Testis (tissue), 3 donors: ENCODE results near the gene RGN. TPM values are rescaled to one million over a fixed set of nuclear protein-coding genes. Genes with fewer than 3 reads are reported as not detected.
"Not testable (repeated sequence)": the region's sequence is repeated elsewhere in the genome, so short reads cannot be mapped to it uniquely, and the experiment has no call there.

Experiments
- DNase-seq: peaks from one replicate; pipeline ENCODE4 v3.0.0-alpha.2; 2019
- H3K27ac ChIP-seq, 2 donors: fragments of 200-600 bp; sonication (generic); one replicate each; pipeline ENCODE4 v1.5.1; 2019
- H3K27me3 ChIP-seq: fragments of 200-600 bp; sonication (generic); one replicate; pipeline ENCODE4 v1.5.1; 2019
- H3K36me3 ChIP-seq: fragments of 200-600 bp; sonication (generic); one replicate; pipeline ENCODE4 v1.5.1; 2017; ENCODE audit warnings: low read depth; ENCODE audit errors: missing control alignments
- H3K4me1 ChIP-seq: fragments of 200-600 bp; sonication (generic); one replicate; pipeline ENCODE4 v1.5.1; 2019
- H3K4me3 ChIP-seq, 2 donors: fragments of 200-600 bp; sonication (generic); one replicate each; pipeline ENCODE4 v1.5.1; 2017 to 2019
- H3K9me3 ChIP-seq: fragments of 200-600 bp; sonication (generic); one replicate; pipeline ENCODE4 v1.5.1; 2017
- CTCF ChIP-seq, 3 experiments: fragments of 450-650 bp in 2 of 3; fragments of 200-600 bp in 1 of 3; sonication (generic) in 1 of 3; IDR thresholded peaks; one replicate each; pipeline ENCODE4 v1.5.1; 2016 to 2019; ENCODE audit warnings: antibody characterized with exemption in 3 of 3, mild to moderate bottlenecking in 2 of 3, moderate library complexity in 1 of 3
- POLR2A ChIP-seq: fragments of 450-650 bp; IDR thresholded peaks from one replicate; pipeline ENCODE4 v1.6.1; 2017; ENCODE audit warnings: antibody characterized with exemption, mild to moderate bottlenecking, moderate library complexity
- WGBS, 2 donors: methylation state at CpG; one replicate each; pipeline ENCODE4 v1.1.5; 2018; 5-methylcytosine and 5-hydroxymethylcytosine counted together
- intact Hi-C: fragments of 100-400 bp; cut with DNase I; formaldehyde crosslinking; loops from one replicate; pipeline ENCODE4 v1.15.1; 2023; ENCODE audit warnings: low total_unique reads
- polyA plus RNA-seq: library from polyadenylated mRNA; stranded (reverse); fragments of 350-450 nt; fragmentation: Illumina TruSeq; extraction: RNeasy Lipid Tissue Mini Kit (QIAGEN cat#74804); gene quantifications from one replicate; pipeline ENCODE4 v1.2.3, GENCODE V29; 2014; ENCODE audit warnings: low read depth, low replicate concordance; ENCODE audit not compliant: insufficient read depth
- total RNA-seq, 2 donors: library from RNA; depleted of rRNA; stranded (reverse); fragments of >200 nt; gene quantifications; one replicate each; pipeline ENCODE4 v1.2.3, GENCODE V29; 2016

Gene RGN
- total and polyA plus RNA-seq, 3 donors from 2014 or later = 6.5 to 10.6 (median 8.1) TPM

- no peak for DNase-seq
- intact Hi-C loops = no loop called here
- H3K27ac ChIP-seq = no peak overlapping the region
- H3K27me3 ChIP-seq = no peaks in the 10 kb centered on the region
- 77 to 88% methylated on average over 4 of the region's 4 CpGs for WGBS, 2 donors
- no peaks in the 10 kb centered on the region for H3K9me3 ChIP-seq
- H3K4me3 ChIP-seq = no peak overlapping the region
- H3K4me1 ChIP-seq = no peaks in the 10 kb centered on the region
- H3K36me3 ChIP-seq = no peaks in the 10 kb centered on the region
- TF ChIP-seq CTCF (IDR thresholded peaks at IDR 0.05) (no peak), POLR2A (no peak)
These were observed 18.8 kb downstream of the RGN start for GRCh38 chrX:47097018-47097417.

GRCh38 chrX:47098338-47099094 is 20.3 kb downstream of the RGN start:
- Histone ChIP-seq H3K27ac (no peak overlapping the region), H3K27me3 (no peaks in the 10 kb centered on the region), H3K36me3 (no peaks in the 10 kb centered on the region), H3K4me1 (no peaks in the 10 kb centered on the region), H3K4me3 (no peak overlapping the region), H3K9me3 (no peaks in the 10 kb centered on the region)
- no peak for TF ChIP-seq POLR2A
- TF ChIP-seq CTCF (IDR thresholded peaks at IDR 0.05) = no peak
- no peak for DNase-seq
- intact Hi-C loops = no loop called here
- WGBS, 2 donors = 75 to 85% methylated on average over 2 of the region's 2 CpGs

DNA sequence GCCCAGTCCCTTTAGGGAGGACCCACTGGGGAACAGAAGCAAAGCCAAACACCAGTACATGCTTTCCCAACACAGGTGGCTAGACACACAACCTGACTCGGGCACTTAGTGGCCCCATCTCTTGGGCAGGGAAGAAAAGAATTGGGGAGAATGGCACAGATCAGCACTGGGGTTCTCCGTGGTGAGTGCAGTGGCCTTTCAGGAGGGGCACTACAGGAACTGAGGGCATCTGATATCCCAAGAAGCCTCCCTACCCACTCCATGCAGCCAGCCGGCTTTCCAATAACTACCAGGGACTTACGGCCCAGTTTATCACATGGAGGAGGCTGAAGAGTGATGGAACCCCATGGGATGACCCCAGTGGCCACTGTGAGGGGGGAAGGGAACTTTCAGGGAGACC is 23.0 kb downstream of the RGN start:
- intact Hi-C loops = no loop called here

DNA sequence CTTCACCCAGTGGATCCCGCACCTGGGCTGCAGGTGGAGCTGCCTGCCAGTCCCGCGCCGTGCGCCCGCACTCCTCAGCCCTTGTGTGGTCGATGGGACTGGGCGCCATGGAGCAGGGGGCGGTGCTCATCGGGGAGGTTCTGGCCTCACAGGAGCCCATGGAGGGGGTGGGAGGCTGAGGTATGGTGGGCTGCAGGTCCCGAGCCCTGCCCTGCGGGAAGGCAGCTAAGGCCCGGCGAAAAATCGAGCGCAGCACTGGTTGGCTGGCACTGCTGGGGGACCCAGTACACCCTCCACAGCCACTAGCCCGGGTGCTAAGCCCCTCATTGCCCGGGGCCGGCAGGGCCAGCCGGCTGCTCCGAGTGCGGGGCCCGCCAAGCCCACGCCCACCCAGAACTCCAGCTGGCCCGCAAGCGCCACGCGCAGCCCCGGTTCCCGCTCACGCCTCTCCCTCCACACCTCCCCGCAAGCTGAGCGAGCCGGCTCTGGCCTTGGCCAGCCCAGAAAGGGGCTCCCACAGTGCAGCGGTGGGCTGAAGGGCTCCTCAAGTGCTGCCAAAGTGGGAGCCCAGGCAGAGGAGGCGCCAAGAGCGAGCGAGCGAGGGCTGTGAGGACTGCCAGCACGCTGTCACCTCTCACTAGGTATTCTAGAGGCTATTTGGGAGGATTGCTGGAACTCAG is 32.8 kb downstream of the RGN start:
- H3K36me3 ChIP-seq, H3K4me3 ChIP-seq, H3K27ac ChIP-seq, H3K4me1 ChIP-seq, DNase-seq, H3K27me3 ChIP-seq, H3K9me3 ChIP-seq, intact Hi-C loops: not testable (repeated sequence)
- WGBS, 2 donors = 82 to 86% methylated on average over 5 to 13 of the region's 40 CpGs

More for the DNA sequence above, 23.0 kb downstream of the RGN start:
- Histone ChIP-seq H3K27me3 (no peaks in the 10 kb centered on the region), H3K36me3 (no peaks in the 10 kb centered on the region), H3K4me1 (no peaks in the 10 kb centered on the region), H3K27ac (no peak overlapping the region), H3K9me3 (no peaks in the 10 kb centered on the region), H3K4me3 (no peak overlapping the region)
- WGBS, 2 donors = 75% methylated on average over 4 of the region's 4 CpGs; no CpG with 5 or more reads in 1 of the 2 donors
- no peak for TF ChIP-seq POLR2A
- TF ChIP-seq CTCF (IDR thresholded peaks at IDR 0.05) = no peak
- no peak for DNase-seq

DNA sequence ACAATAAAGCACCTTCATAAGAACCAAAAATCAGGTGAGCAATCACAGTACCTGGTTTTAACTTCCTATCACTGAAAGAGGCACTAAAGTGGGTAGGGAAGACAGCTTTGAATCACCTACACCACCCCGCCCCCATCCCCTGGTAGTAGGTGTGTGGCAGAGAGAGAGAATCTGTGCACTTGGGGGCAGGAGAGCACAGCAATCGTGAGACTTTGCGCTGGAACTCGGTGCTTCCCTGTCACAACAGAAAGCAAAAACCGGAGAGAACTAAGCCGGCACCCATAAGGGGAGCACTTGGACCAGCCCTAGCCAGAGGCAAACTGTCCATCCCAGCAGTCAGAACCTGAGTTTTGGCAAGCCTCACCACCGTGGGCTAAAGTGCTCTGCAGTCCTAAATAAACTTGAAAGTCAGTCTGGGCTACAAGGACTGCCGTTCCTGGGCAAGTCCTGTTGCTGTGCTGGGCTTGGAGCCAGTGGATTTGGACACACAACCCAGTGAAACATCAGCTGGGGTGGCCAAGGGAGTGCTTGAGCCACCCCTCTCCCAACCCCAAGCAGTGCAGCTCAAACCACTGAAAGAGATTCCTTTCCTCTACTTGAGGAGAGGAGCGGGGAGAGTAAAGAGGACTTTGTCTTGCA is 34.2 kb downstream of the RGN start:
- peak; percentile 13 for DNase-seq
- H3K27me3 ChIP-seq = no peaks in the 10 kb centered on the region
- intact Hi-C loops = no loop called here
- no peaks in the 10 kb centered on the region for H3K4me1 ChIP-seq
- TF ChIP-seq CTCF (IDR thresholded peaks at IDR 0.05) (no peak), POLR2A (no peak)
- H3K9me3 ChIP-seq = no peaks in the 10 kb centered on the region
- H3K36me3 ChIP-seq = no peaks in the 10 kb centered on the region
- H3K27ac ChIP-seq = no peak overlapping the region
- 65 to 69% methylated on average over 7 to 9 of the region's 9 CpGs for WGBS, 2 donors
- no peak overlapping the region for H3K4me3 ChIP-seq

DNA sequence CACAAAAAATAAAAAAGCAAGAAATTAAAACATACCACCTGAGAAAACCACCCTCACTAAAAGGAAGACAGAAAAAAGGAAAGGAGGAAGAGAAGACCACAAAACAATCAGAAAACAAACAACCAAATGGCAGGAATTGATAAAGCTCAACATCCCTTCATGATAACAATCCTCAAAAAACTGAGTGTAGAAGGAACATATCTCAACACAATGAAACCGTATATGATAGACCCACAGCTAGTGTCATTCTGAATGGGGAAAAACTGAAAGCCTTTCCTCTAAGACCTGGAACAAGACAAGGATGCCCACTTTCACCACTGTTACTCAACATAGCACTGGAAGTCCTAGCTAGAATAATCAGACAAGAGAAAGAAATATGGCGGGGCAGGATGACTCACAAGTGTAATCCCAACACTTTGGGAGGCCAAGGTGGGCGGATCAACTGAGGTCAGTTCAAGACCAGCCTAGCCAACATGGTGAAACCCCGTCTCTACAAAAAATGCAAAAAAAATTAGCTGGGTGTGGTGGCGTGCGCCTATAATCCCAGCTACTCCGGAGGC is 38.4 kb downstream of the RGN start:
- H3K36me3 ChIP-seq, DNase-seq, H3K4me3 ChIP-seq, H3K27ac ChIP-seq, H3K4me1 ChIP-seq, H3K9me3 ChIP-seq, H3K27me3 ChIP-seq, intact Hi-C loops: not testable (repeated sequence)
- WGBS, 2 donors = 93 to 95% methylated on average over 7 of the region's 7 CpGs

GRCh38 chrX:47124466-47124865 is 46.2 kb downstream of the RGN start:
- H3K27me3 ChIP-seq, H3K4me3 ChIP-seq, H3K9me3 ChIP-seq, intact Hi-C loops, H3K4me1 ChIP-seq, H3K27ac ChIP-seq, DNase-seq, H3K36me3 ChIP-seq: not testable (repeated sequence)
- 95 to 100% methylated on average over 1 to 2 of the region's 3 CpGs for WGBS, 2 donors
